ENCODE measurements around the gene TTYH1.

Gene TTYH1

GRCh38 chr19:54431255-54431838 is 16.1 kb downstream of the TTYH1 start:
- Histone ChIP-seq H3K4me3 (ENCODE audit: low read depth in 1 of 2, low read length in 1 of 2) (peak overlapping the region in 1 of 2 experiments; percentile 24), H3K9me3 (no peaks in the 10 kb centered on the region), H3K27me3 (peaks cover 71% of the 10 kb centered on the region), H3K36me3 (peaks cover 5% of the 10 kb centered on the region), H3K4me1 (ENCODE audit: control insufficient read depth in 1 of 2, insufficient read depth in 1 of 2, low read depth in 1 of 2, low read length in 1 of 2) (peaks cover 4 to 6% of the 10 kb centered on the region in 2 experiments), H3K27ac (no peak overlapping the region)
- TF ChIP-seq CTCF (IDR thresholded peaks at IDR 0.05): no peak

GRCh38 chr19:54432144-54432738 is 17.0 kb downstream of the TTYH1 start:
- no peaks in the 10 kb centered on the region for H3K9me3 ChIP-seq
- no peak for TF ChIP-seq CTCF (IDR thresholded peaks at IDR 0.05)
- H3K4me3 ChIP-seq (ENCODE audit: low read depth in 1 of 2, low read length in 1 of 2): no peak overlapping the region
- H3K27ac ChIP-seq: no peak overlapping the region
- peaks cover 66% of the 10 kb centered on the region for H3K27me3 ChIP-seq
- peaks cover 4 to 6% of the 10 kb centered on the region in 2 experiments for H3K4me1 ChIP-seq (ENCODE audit: control insufficient read depth in 1 of 2, insufficient read depth in 1 of 2, low read depth in 1 of 2, low read length in 1 of 2)
- peaks cover 8% of the 10 kb centered on the region for H3K36me3 ChIP-seq

- Histone ChIP-seq H3K27ac (no peak overlapping the region), H3K4me3 (ENCODE audit: low read depth in 1 of 2, low read length in 1 of 2) (no peak overlapping the region), H3K27me3 (peaks cover 58% of the 10 kb centered on the region), H3K4me1 (ENCODE audit: control insufficient read depth in 1 of 2, insufficient read depth in 1 of 2, low read depth in 1 of 2, low read length in 1 of 2) (peaks cover 4 to 6% of the 10 kb centered on the region in 2 experiments), H3K36me3 (peaks cover 10% of the 10 kb centered on the region), H3K9me3 (no peaks in the 10 kb centered on the region)
- no peak for TF ChIP-seq CTCF (IDR thresholded peaks at IDR 0.05)
Observed at GRCh38 chr19:54433697-54434096, 18.4 kb downstream of the TTYH1 start.

- H3K36me3 ChIP-seq: peaks cover 16% of the 10 kb centered on the region
- TF ChIP-seq CTCF (IDR thresholded peaks at IDR 0.05): no peak
- no peaks in the 10 kb centered on the region for H3K9me3 ChIP-seq
- peaks cover 4 to 6% of the 10 kb centered on the region in 2 experiments for H3K4me1 ChIP-seq (ENCODE audit: control insufficient read depth in 1 of 2, insufficient read depth in 1 of 2, low read depth in 1 of 2, low read length in 1 of 2)
- H3K4me3 ChIP-seq (ENCODE audit: low read depth in 1 of 2, low read length in 1 of 2): no peak overlapping the region
- H3K27me3 ChIP-seq: peaks cover 52% of the 10 kb centered on the region
- no peak overlapping the region for H3K27ac ChIP-seq
Observed at GRCh38 chr19:54434112-54434872, 19.0 kb downstream of the TTYH1 start.

- Histone ChIP-seq H3K4me3 (ENCODE audit: low read depth in 1 of 2, low read length in 1 of 2) (no peak overlapping the region), H3K9me3 (no peaks in the 10 kb centered on the region), H3K4me1 (ENCODE audit: control insufficient read depth in 1 of 2, insufficient read depth in 1 of 2, low read depth in 1 of 2, low read length in 1 of 2) (peaks cover 4 to 6% of the 10 kb centered on the region in 2 experiments), H3K27ac (no peak overlapping the region), H3K36me3 (peaks cover 16% of the 10 kb centered on the region), H3K27me3 (peaks cover 47% of the 10 kb centered on the region)
- no peak for TF ChIP-seq CTCF (IDR thresholded peaks at IDR 0.05)
Observed at GRCh38 chr19:54434873-54435214, 19.6 kb downstream of the TTYH1 start.

Measured in neutrophil (primary cell).